ENCODE measurements around the gene PYGL.
A peak's percentile ranks its signal among the peaks of the same experiment; 100 is the strongest.

Gene PYGL

GRCh38 chr14:50871914-50872732 lies 72.2 kb downstream of the PYGL start, which contains the start of gene ABHD12B:
TSS of gene ABHD12B (plus strand) at chr14:50872053. CDS start at chr14:50872175, 122 bp downstream.
- Histone ChIP-seq H3K27ac (no peak within 1 kb of the TSS), H3K4me3 (peak within 1 kb of the TSS; percentile 62)
- TF ChIP-seq, protein P1, sequence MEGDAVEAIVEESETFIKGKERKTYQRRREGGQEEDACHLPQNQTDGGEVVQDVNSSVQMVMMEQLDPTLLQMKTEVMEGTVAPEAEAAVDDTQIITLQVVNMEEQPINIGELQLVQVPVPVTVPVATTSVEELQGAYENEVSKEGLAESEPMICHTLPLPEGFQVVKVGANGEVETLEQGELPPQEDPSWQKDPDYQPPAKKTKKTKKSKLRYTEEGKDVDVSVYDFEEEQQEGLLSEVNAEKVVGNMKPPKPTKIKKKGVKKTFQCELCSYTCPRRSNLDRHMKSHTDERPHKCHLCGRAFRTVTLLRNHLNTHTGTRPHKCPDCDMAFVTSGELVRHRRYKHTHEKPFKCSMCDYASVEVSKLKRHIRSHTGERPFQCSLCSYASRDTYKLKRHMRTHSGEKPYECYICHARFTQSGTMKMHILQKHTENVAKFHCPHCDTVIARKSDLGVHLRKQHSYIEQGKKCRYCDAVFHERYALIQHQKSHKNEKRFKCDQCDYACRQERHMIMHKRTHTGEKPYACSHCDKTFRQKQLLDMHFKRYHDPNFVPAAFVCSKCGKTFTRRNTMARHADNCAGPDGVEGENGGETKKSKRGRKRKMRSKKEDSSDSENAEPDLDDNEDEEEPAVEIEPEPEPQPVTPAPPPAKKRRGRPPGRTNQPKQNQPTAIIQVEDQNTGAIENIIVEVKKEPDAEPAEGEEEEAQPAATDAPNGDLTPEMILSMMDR (IDR thresholded peaks at IDR 0.05), result no peak
- DNase-seq (ENCODE audit: low spot score), result no peak

DNA sequence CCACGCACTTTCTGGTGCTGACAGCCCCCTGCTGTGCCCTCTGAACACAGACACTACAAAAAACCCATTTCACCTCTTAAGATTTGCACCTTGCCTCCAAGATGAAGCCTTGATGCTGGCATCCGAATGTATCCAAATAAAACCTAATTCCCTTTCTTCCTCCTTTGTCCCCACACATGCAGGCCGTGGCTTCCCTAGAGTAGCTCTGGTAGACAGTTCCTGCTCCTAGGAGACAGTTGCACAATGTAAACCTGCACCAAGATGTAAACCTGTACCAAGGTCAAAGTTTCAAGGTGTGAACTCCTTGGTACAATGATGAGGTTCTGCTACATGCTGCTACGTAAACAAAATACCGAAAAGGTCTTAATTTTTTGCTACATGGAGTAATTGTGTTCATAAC lies 73.1 kb downstream of the PYGL start:
- TF ChIP-seq, protein P1 (IDR thresholded peaks at IDR 0.05), result no peak
- H3K27ac ChIP-seq, result no peak overlapping the region
- no peak for DNase-seq (ENCODE audit: low spot score)
- H3K4me3 ChIP-seq, result no peak overlapping the region

- TF ChIP-seq, protein P1 (IDR thresholded peaks at IDR 0.05), result no peak
- DNase-seq (ENCODE audit: low spot score), result no peak
- H3K4me3 ChIP-seq, result no peak overlapping the region
- H3K27ac ChIP-seq, result no peak overlapping the region
Observed at GRCh38 chr14:50865391-50866076, 78.7 kb downstream of the PYGL start.

- TF ChIP-seq, protein P1 (IDR thresholded peaks at IDR 0.05), result no peak
- Histone ChIP-seq H3K4me3 (no peak overlapping the region), H3K27ac (no peak overlapping the region)
- DNase-seq (ENCODE audit: low spot score), result no peak
Observed at GRCh38 chr14:50864946-50865345, 79.3 kb downstream of the PYGL start.

DNA sequence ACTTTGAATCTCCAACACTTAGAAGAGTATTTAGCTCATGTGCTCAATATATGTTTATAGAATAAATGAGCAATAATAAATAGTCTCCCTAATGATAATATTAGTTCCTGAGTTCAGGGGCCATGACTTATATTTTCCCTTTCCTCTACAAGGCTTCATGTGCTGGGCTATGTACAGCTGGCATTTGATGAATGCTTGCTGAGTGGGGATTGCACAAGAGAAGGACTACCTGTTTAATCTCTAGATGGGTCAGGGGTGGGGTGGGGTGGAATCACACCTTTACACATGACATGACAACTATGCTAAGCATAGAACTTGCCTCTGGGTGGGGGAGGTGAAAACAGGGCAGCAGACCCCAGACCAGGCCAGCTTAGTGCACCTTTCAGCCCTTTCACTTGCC lies 80.0 kb downstream of the PYGL start:
- TF ChIP-seq, protein P1 (IDR thresholded peaks at IDR 0.05), result no peak
- H3K4me3 ChIP-seq, result no peak overlapping the region
- DNase-seq (ENCODE audit: low spot score), result no peak
- H3K27ac ChIP-seq, result no peak overlapping the region

DNA sequence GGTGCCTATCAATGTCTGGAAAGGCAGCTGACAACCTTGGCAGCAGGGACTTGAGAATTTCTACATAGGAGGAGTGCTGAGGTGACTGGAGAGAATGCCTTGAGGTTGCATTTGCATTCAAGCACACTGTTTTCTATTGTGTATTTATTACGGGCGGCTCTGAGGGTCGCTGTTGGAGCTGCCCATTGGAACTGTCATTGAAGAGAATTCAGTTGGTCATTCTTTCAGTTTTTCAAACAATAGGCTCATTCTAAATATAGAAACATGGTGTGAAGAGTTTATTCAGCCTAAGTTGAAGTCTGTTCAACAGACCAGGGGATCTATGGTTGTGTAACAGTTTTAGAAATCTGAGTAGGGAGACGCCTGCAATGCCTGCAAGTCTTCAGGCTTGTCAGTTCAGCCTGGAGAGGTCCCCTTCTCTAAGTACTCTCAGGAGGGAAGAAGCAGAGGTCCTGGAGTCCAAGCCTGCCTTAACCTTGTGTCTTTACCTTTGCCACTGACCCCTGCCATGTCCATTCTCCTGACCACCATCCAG lies 82.2 kb downstream of the PYGL start:
- no peak for DNase-seq (ENCODE audit: low spot score)
- TF ChIP-seq, protein P1 (IDR thresholded peaks at IDR 0.05), result no peak
- Histone ChIP-seq H3K4me3 (no peak overlapping the region), H3K27ac (no peak overlapping the region)
